Measurements from ENCODE around the gene SLIT3.
"Not testable (repeated sequence)": the region's sequence is repeated elsewhere in the genome, so short reads cannot be mapped to it uniquely, and the experiment has no call there.

Gene SLIT3

GRCh38 chr5:168747987-168748777 is 552.8 kb downstream of the SLIT3 start:
- TF ChIP-seq CTCF (IDR thresholded peaks at IDR 0.05; ENCODE audit: low read depth, low read length), result peak; percentile 46
- no peak overlapping the region for H3K4me3 ChIP-seq (ENCODE audit: low read depth, low read length)

- no peak for TF ChIP-seq CTCF (IDR thresholded peaks at IDR 0.05; ENCODE audit: low read depth, low read length)
These were observed 553.9 kb downstream of the SLIT3 start for GRCh38 chr5:168746893-168747640.

DNA sequence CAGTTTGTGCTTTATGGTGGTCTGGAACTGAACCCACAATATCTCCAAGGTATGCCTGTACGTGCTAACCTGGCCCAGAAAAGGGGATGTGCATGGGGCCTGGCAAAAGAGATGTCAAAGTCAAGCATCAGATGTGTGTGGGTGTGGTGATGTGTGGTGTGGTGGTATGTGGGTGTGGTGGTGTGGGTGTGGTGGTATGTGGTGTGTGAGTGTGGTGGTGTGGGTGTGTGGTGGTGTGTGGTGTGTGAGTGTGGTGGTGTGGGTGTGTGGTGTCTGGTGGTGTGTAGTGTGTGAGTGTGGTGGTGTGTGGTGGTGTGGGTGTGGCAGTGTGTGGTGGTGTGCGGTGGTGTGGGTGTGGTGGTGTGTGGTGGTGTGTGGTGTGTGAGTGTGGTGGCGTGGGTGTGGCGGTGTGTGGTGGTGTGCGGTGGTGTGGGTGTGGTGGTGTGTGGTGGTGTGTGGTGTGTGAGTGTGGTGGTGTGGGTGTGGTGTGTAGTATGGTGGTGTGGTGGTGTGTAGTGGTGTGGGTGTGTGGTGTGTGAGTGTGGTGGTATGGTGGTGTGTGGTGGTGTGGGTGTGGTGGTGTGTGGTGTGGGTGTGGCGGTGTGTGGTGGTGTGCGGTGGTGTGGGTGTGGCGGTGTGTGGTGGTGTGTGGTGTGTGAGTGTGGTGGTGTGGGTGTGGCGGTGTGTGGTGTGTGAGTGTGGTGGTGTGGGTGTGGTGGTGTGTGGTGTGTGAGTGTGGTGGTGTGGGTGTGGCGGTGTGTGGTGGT is 554.6 kb downstream of the SLIT3 start:
- H3K4me3 ChIP-seq (ENCODE audit: low read depth, low read length), result not testable (repeated sequence)

More at GRCh38 chr5:168746893-168747640, 553.9 kb downstream of the SLIT3 start:
- no peak overlapping the region for H3K4me3 ChIP-seq (ENCODE audit: low read depth, low read length)

DNA sequence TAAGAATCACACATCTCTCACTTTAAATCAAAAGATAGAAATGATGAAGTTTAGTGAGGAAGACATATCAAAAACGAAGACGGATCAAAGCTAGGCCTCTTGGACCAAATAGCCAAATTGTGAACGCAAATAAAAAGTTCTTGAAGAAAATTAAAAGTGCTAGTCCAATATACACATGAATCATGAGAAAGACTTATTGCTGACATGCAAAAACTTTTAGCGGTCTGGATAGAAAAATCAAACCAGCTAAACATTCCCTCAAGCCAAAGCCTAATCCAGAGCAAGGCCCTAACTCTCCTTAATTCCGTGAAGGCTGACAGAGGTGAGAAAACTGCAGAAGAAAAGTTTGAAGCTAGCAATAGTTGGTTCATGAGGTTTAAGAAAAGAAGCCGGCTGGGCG is 557.3 kb downstream of the SLIT3 start:
- no peak for TF ChIP-seq CTCF (IDR thresholded peaks at IDR 0.05; ENCODE audit: low read depth, low read length)
- H3K4me3 ChIP-seq (ENCODE audit: low read depth, low read length), result no peak overlapping the region

DNA sequence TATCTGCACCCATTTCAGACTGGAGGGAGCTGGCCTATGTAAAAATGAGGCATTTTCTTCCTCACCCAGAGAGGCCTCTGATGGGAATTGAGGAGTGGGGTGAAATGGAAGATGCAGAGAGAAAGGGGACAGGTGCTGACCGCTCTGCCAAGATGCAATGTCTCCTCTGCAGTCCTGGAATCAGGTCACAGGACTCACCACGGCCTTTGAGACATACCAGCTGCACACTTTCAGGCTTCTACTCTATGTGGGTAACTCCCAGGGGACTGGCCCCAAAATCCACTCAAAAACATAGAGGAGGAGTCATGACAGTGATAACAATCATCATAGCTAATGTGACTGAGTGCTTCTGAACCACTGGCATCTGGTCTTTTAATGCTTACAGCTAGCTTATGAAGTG is 558.6 kb downstream of the SLIT3 start:
- not testable (repeated sequence) for H3K4me3 ChIP-seq (ENCODE audit: low read depth, low read length)

DNA sequence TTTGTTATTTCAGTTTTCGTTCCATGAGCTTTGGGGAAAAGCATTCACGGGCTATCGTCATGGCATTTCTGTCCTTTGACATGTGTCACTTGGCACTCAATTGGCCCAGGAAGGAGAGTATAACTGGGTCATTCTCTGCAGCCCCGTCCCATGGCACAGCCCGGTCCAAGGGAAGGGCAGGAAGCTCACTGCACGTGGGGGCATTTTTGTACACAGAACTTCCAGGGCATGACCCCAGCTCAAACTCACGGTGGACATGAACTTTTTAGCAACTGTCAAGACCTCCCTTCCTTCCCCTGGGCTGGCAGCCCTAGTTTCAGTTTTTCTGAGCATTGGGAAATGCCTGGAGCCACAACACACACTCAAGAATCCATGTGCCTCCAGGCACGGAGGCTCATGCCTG is 560.1 kb downstream of the SLIT3 start:
- H3K4me3 ChIP-seq (ENCODE audit: low read depth, low read length), result no peak overlapping the region
- no peak for TF ChIP-seq CTCF (IDR thresholded peaks at IDR 0.05; ENCODE audit: low read depth, low read length)

GRCh38 chr5:168740092-168740800 is 560.7 kb downstream of the SLIT3 start:
- no peak for TF ChIP-seq CTCF (IDR thresholded peaks at IDR 0.05; ENCODE audit: low read depth, low read length)
- H3K4me3 ChIP-seq (ENCODE audit: low read depth, low read length), result no peak overlapping the region

All from WI38 (cell line).